ENCODE measurements around the gene DISC1. TPM values are rescaled to one million over a fixed set of nuclear protein-coding genes. Genes with fewer than 3 reads are reported as not detected.
"Not testable (repeated sequence)": the region's sequence is repeated elsewhere in the genome, so short reads cannot be mapped to it uniquely, and the experiment has no call there.

DISC1 gene
- total RNA-seq, 2 donors from 2014 or later, result 8.0 to 9.4 TPM

DNA sequence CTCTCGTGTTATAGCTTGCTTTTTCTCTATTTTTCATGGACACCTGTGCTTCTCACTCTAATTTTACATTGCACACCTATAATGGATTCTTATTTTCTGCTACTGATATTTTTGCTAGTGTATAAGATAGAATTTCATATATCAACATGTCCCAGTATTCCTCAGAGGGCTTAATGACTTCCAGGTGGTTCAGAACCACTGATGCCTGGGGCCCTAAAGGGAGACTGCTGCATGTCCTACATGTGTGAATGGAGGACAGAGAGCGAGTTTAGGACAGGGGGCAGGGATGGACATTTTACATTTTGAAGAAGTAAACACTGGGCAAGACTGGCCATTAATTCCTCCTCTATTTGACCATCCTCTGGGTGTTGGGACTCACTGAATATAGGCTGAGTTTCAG, 100.6 kb downstream of the DISC1 start:
- H3K4me3 Mint-ChIP-seq, result no peak overlapping the region
- peaks cover 2% of the 10 kb centered on the region for H3K36me3 Mint-ChIP-seq (ENCODE audit: low read depth)
- H3K27ac Mint-ChIP-seq, result no peak overlapping the region

GRCh38 chr1:231728987-231729386, 102.4 kb downstream of the DISC1 start:
- H3K4me3 ChIP-seq (ENCODE audit: low read length); H3K36me3 ChIP-seq (ENCODE audit: control insufficient read depth, insufficient read depth, low read length); H3K27ac Mint-ChIP-seq; H3K4me3 Mint-ChIP-seq; H3K36me3 Mint-ChIP-seq (ENCODE audit: low read depth); H3K27me3 ChIP-seq (ENCODE audit: control insufficient read depth, insufficient read depth, low read length, poor library complexity, severe bottlenecking); H3K27me3 Mint-ChIP-seq (ENCODE audit: insufficient read depth); H3K4me1 ChIP-seq (ENCODE audit: control insufficient read depth, insufficient read depth, low read length); H3K27ac ChIP-seq (ENCODE audit: low read depth, low read length); H3K9me3 Mint-ChIP-seq; H3K4me1 Mint-ChIP-seq; DNase-seq; H3K9ac ChIP-seq (ENCODE audit: extremely low read depth, low read length, poor library complexity, severe bottlenecking): not testable (repeated sequence)
- H3K9me3 ChIP-seq (ENCODE audit: control insufficient read depth, low read length), result peaks cover 11% of the 10 kb centered on the region
- WGBS, 2 experiments (ENCODE audit: insufficient coverage in 1 of 2, insufficient read length in 1 of 2), result 100% methylated on average over 3 of the region's 4 CpGs; no CpG with 5 or more reads in 1 of the 2 experiments

More for the DNA sequence above, 100.6 kb downstream of the DISC1 start:
- DNase-seq, result no peak
- peaks cover 10% of the 10 kb centered on the region for H3K9me3 Mint-ChIP-seq
- Histone ChIP-seq H3K27ac (ENCODE audit: low read depth, low read length) (no peak overlapping the region), H3K4me1 (ENCODE audit: control insufficient read depth, insufficient read depth, low read length) (no peaks in the 10 kb centered on the region), H3K9me3 (ENCODE audit: control insufficient read depth, low read length) (peaks cover 11% of the 10 kb centered on the region), H3K9ac (ENCODE audit: extremely low read depth, low read length, poor library complexity, severe bottlenecking) (no peak overlapping the region), H3K36me3 (ENCODE audit: control insufficient read depth, insufficient read depth, low read length) (no peaks in the 10 kb centered on the region), H3K4me3 (ENCODE audit: low read length) (no peak overlapping the region), H3K27me3 (ENCODE audit: control insufficient read depth, insufficient read depth, low read length, poor library complexity, severe bottlenecking) (no peaks in the 10 kb centered on the region)
- H3K4me1 Mint-ChIP-seq, result no peaks in the 10 kb centered on the region
- TF ChIP-seq CTCF (conservative IDR thresholded peaks at IDR 0.05), result no peak
- H3K27me3 Mint-ChIP-seq (ENCODE audit: insufficient read depth), result no peaks in the 10 kb centered on the region
- WGBS, 2 experiments (ENCODE audit: insufficient coverage in 1 of 2, insufficient read length in 1 of 2), result 80 to 95% methylated on average over 1 to 2 of the region's 2 CpGs

GRCh38 chr1:231729544-231729943, 103.0 kb downstream of the DISC1 start:
- Mint-ChIP-seq H3K36me3 (ENCODE audit: low read depth) (peaks cover 2% of the 10 kb centered on the region), H3K27ac (no peak overlapping the region), H3K9me3 (peaks cover 10% of the 10 kb centered on the region), H3K4me1 (no peaks in the 10 kb centered on the region), H3K27me3 (ENCODE audit: insufficient read depth) (no peaks in the 10 kb centered on the region), H3K4me3 (no peak overlapping the region)
- WGBS, 2 experiments (ENCODE audit: insufficient coverage in 1 of 2, insufficient read length in 1 of 2), result 0% methylated on average over 1 of the region's 1 CpG; no CpG with 5 or more reads in 1 of the 2 experiments
- no peaks in the 10 kb centered on the region for H3K4me1 ChIP-seq (ENCODE audit: control insufficient read depth, insufficient read depth, low read length)
- no peak overlapping the region for H3K27ac ChIP-seq (ENCODE audit: low read depth, low read length)
- DNase-seq, result no peak
- no peak for TF ChIP-seq CTCF (conservative IDR thresholded peaks at IDR 0.05)
- no peak overlapping the region for H3K4me3 ChIP-seq (ENCODE audit: low read length)
- peaks cover 11% of the 10 kb centered on the region for H3K9me3 ChIP-seq (ENCODE audit: control insufficient read depth, low read length)
- H3K27me3 ChIP-seq (ENCODE audit: control insufficient read depth, insufficient read depth, low read length, poor library complexity, severe bottlenecking), result no peaks in the 10 kb centered on the region
- no peak overlapping the region for H3K9ac ChIP-seq (ENCODE audit: extremely low read depth, low read length, poor library complexity, severe bottlenecking)
- no peaks in the 10 kb centered on the region for H3K36me3 ChIP-seq (ENCODE audit: control insufficient read depth, insufficient read depth, low read length)

DNA sequence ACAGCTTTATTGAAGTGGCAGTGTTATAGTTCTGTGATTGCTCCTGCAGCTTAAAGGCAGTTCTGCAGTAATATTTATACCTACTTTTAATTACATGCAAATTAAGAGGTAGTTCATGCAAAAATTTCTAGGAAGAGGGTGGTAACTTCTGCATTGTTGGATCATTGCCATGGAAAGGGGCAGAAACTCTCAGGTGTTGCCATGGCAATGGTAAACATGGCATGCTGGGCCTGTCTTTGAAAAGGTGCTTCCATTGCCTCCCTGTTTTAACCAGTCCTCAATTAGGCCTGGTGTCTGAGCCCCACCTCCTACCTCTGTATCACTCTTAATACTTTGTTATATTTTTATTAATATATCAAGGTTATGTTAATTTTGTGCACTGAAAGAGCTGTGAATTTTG, 104.7 kb downstream of the DISC1 start:
- Mint-ChIP-seq H3K36me3 (ENCODE audit: low read depth) (peaks cover 2% of the 10 kb centered on the region), H3K9me3 (peaks cover 10% of the 10 kb centered on the region), H3K4me3 (no peak overlapping the region), H3K4me1 (no peaks in the 10 kb centered on the region), H3K27me3 (ENCODE audit: insufficient read depth) (no peaks in the 10 kb centered on the region), H3K27ac (no peak overlapping the region)
- TF ChIP-seq CTCF (conservative IDR thresholded peaks at IDR 0.05), result no peak
- Histone ChIP-seq H3K27ac (ENCODE audit: low read depth, low read length) (no peak overlapping the region), H3K4me1 (ENCODE audit: control insufficient read depth, insufficient read depth, low read length) (no peaks in the 10 kb centered on the region), H3K36me3 (ENCODE audit: control insufficient read depth, insufficient read depth, low read length) (no peaks in the 10 kb centered on the region), H3K9ac (ENCODE audit: extremely low read depth, low read length, poor library complexity, severe bottlenecking) (no peak overlapping the region), H3K9me3 (ENCODE audit: control insufficient read depth, low read length) (peaks cover 11% of the 10 kb centered on the region), H3K27me3 (ENCODE audit: control insufficient read depth, insufficient read depth, low read length, poor library complexity, severe bottlenecking) (no peaks in the 10 kb centered on the region), H3K4me3 (ENCODE audit: low read length) (no peak overlapping the region)
- no peak for DNase-seq
